GM12872 (cell line): ENCODE measurements around the gene PSMC3IP.

Experiments used
- CTCF ChIP-seq: IDR thresholded peaks from 3 replicates; pipeline ENCODE4 v1.5.1; 2011; ENCODE audit warnings: low read depth, mild to moderate bottlenecking, low read length, moderate library complexity; ENCODE audit not compliant: insufficient read depth

PSMC3IP gene

GRCh38 chr17:42612013-42612412 lies 34.5 kb upstream of the PSMC3IP start:
- no peak for TF ChIP-seq CTCF

- no peak for TF ChIP-seq CTCF
Measured at GRCh38 chr17:42609182-42609813, 31.8 kb upstream of the PSMC3IP start, which contains the start of the genes RETREG3 and TUBG1. RETREG3 (minus strand) TSS chr17:42609374; CDS start chr17:42609324, 50 bp downstream. TUBG1 (plus strand) TSS chr17:42609683; CDS start chr17:42609738, 55 bp downstream.

- TF ChIP-seq CTCF: no peak
Measured at GRCh38 chr17:42608305-42609181, 31.0 kb upstream of the PSMC3IP start.

GRCh38 chr17:42607769-42608168 lies 30.2 kb upstream of the PSMC3IP start:
- no peak for TF ChIP-seq CTCF

GRCh38 chr17:42603318-42603717 lies 25.8 kb upstream of the PSMC3IP start:
- TF ChIP-seq CTCF: no peak

GRCh38 chr17:42598905-42599304 lies 21.4 kb upstream of the PSMC3IP start:
- no peak for TF ChIP-seq CTCF

- TF ChIP-seq CTCF: no peak
Measured at GRCh38 chr17:42596386-42596785, 18.9 kb upstream of the PSMC3IP start.
